ENCODE results near the gene NTN1. TPM values are rescaled to one million over a fixed set of nuclear protein-coding genes. Genes with fewer than 3 reads are reported as not detected.

NTN1 gene
- total RNA-seq, 2 experiments from 2014 or later = 1.2 to 1.3 TPM

DNA sequence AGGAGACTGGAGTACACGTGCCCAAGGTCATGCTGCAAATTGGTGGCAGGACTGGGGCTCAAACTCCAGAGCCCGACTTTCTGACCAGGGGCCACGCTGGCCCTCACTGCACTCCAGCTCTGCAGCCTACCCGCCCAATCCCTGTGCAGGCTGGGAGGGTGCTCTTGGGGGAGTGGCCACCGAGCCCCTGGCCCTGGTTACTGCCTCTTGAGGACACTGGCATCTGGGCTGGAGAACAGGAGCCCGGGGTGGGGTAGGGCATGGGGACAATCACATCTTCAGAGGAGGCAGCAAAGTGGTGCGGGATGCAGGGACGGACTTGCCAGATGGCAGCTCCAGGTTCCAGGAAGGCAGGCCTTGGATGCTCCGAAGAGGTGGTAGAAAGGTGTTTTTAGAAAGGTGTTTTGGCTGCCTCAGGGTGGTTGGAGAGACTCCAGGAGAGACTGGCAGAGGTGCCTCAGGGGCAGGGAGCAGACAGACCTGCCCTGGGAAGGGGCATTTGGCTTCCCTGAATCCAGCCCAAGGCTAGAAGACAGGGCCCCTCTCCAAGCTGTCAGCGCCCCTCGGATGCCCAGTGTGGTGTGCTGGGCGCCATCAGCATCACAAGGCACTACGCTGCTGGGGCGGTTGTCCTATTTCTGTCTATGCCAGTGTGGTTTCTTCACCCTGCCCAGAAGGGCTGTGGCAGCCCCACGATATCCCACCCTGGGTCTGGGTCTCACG lies 220.6 kb downstream of the NTN1 start:
- POLR2A ChIA-PET = interaction anchor here (1.0 to 2.5 kb wide), 2 partner anchors 10 to 47 kb away, joined by 6 to 9 read pairs; no protein-coding TSS in a partner anchor
- peaks cover 9% of the 10 kb centered on the region for H3K4me1 Mint-ChIP-seq (ENCODE audit: low read depth)
- DNase-seq (no peak), ATAC-seq (no peak)
- TF ChIP-seq, protein P1, sequence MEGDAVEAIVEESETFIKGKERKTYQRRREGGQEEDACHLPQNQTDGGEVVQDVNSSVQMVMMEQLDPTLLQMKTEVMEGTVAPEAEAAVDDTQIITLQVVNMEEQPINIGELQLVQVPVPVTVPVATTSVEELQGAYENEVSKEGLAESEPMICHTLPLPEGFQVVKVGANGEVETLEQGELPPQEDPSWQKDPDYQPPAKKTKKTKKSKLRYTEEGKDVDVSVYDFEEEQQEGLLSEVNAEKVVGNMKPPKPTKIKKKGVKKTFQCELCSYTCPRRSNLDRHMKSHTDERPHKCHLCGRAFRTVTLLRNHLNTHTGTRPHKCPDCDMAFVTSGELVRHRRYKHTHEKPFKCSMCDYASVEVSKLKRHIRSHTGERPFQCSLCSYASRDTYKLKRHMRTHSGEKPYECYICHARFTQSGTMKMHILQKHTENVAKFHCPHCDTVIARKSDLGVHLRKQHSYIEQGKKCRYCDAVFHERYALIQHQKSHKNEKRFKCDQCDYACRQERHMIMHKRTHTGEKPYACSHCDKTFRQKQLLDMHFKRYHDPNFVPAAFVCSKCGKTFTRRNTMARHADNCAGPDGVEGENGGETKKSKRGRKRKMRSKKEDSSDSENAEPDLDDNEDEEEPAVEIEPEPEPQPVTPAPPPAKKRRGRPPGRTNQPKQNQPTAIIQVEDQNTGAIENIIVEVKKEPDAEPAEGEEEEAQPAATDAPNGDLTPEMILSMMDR (IDR thresholded peaks at IDR 0.05) = no peak
- H3K9me3 Mint-ChIP-seq = no peaks in the 10 kb centered on the region
- H3K27ac Mint-ChIP-seq = no peak overlapping the region
- intact Hi-C loops (cut with micrococcal nuclease) = no loop called here
- CTCF ChIA-PET = no interaction called here
- no peak overlapping the region for H3K4me3 Mint-ChIP-seq
- H3K36me3 Mint-ChIP-seq (ENCODE audit: low read depth) = no peaks in the 10 kb centered on the region
- H3K27me3 Mint-ChIP-seq = peaks cover 1% of the 10 kb centered on the region

DNA sequence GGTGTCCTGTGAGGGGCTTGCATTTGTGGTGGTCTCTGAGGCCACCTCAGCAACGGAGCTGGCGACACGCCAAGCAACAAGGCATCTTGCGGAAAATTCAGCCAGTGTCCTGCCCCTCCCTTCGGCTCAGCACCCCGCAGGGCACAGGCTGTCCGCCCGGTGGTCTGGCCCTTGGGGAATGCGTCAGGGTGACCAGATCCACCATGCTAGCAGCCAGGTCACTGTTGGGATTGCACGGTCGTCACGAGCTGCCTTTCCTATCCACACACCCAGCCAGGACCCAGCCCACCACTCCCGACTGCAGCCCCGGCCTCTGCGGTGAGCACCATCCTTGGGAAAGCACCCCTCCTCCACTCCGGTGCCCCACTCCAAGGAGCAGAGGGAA lies 221.2 kb downstream of the NTN1 start:
- CTCF ChIA-PET = interaction anchor here (0.9 kb wide), 1 partner anchor 41 kb away, joined by 3 read pairs; no protein-coding TSS in a partner anchor
- ATAC-seq = no peak
- TF ChIP-seq, protein P1 (IDR thresholded peaks at IDR 0.05) = no peak

DNA sequence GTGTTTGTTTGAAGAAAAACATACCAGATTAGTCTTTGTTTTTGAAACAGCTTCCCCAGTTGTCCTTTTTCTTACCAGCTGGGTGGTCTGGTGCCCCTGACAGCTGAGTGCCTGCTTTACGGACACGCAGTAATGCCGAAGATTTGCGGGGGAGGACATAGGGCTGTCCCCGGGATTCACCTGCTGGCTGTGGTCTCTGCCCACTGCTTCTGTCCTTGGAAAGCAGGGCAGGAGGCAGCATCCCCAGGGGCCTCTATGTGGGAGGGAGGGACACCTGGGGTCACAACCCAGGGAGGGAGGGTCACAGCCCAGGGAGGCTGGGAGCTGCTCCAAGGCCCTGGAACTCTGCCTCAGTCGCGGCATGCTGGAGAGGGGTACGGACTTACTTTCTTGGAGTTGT lies 221.7 kb downstream of the NTN1 start:
- Mint-ChIP-seq H3K9me3 (no peaks in the 10 kb centered on the region), H3K4me1 (ENCODE audit: low read depth) (peaks cover 9% of the 10 kb centered on the region), H3K27me3 (peaks cover under 1% of the 10 kb centered on the region), H3K36me3 (ENCODE audit: low read depth) (no peaks in the 10 kb centered on the region), H3K27ac (no peak overlapping the region), H3K4me3 (no peak overlapping the region)
- POLR2A ChIA-PET = no interaction called here
- TF ChIP-seq, protein P1 (IDR thresholded peaks at IDR 0.05) = no peak
- CTCF ChIA-PET = interaction anchor here (0.9 kb wide), 1 partner anchor 41 kb away, joined by 3 read pairs; no protein-coding TSS in a partner anchor
- ATAC-seq (no peak), DNase-seq (no peak)
- intact Hi-C loops (cut with micrococcal nuclease) = no loop called here

More for the DNA sequence above, 221.2 kb downstream of the NTN1 start:
- no peak overlapping the region for H3K27ac Mint-ChIP-seq
- H3K4me3 Mint-ChIP-seq = no peak overlapping the region
- DNase-seq = no peak
- H3K36me3 Mint-ChIP-seq (ENCODE audit: low read depth) = no peaks in the 10 kb centered on the region
- H3K4me1 Mint-ChIP-seq (ENCODE audit: low read depth) = peaks cover 9% of the 10 kb centered on the region
- POLR2A ChIA-PET = interaction anchor here (2.5 kb wide), 1 partner anchor 9 kb away, joined by 9 read pairs; no protein-coding TSS in a partner anchor
- intact Hi-C loops (cut with micrococcal nuclease) = no loop called here
- H3K9me3 Mint-ChIP-seq = no peaks in the 10 kb centered on the region
- peaks cover 1% of the 10 kb centered on the region for H3K27me3 Mint-ChIP-seq

DNA sequence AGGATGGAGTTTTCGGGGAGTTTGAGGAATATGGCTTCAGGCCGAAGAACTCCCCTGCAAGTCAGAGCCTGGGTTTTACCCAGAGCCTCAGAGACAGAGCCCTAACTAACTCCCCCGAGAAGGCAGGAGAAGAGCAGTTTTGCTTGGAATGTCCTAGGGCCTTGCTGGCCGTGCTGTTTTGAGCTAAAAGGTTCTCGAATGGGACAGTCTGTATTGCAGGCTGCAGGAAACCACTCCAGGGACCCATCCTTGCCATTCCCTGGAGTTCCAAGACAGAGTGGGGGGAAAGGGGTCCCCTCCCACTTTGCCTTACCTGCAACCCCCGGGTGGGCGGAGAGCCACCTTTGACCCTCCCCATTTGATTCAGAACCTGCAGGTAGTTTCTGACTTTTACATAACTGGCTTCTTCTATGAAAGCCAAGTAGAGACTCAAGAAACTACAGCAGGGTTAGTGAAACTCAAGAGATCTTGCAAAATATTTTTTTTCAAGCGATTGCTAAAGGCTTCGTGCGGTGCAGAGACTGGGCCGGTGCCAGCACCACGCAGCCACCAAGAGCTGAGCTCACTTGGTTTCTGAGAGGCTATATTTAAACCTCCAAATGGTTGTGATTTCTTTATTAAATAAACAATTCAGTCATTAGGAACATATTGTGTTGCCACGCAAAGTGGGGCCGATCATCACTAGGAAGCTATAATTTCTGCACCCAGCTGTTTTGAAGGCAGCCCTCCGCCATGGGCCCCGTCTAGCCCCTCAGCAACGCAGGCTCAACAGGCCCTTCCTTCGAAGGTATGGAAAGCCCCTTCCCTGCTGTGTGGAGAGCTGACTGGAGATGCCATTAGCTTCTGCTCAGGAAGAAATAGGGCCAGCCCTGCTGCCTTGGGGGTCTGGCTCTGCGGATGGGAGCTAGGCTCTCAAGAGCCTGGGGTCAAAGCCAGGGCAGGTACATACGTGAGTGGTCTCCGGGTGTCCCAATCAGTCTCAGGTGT lies 223.0 kb downstream of the NTN1 start:
- ChIA-PET POLR2A (no interaction called here), CTCF (no interaction called here)
- Mint-ChIP-seq H3K36me3 (ENCODE audit: low read depth) (no peaks in the 10 kb centered on the region), H3K27ac (no peak overlapping the region), H3K4me3 (no peak overlapping the region), H3K9me3 (no peaks in the 10 kb centered on the region), H3K4me1 (ENCODE audit: low read depth) (peaks cover 1% of the 10 kb centered on the region), H3K27me3 (no peaks in the 10 kb centered on the region)
- intact Hi-C loops (cut with micrococcal nuclease) = no loop called here
- DNase-seq (no peak), ATAC-seq (no peak)
- TF ChIP-seq, protein P1 (IDR thresholded peaks at IDR 0.05) = no peak

Measured in activated CD8-positive, alpha-beta T cell treated with anti-CD3 and anti-CD28 coated beads for 36 hours (primary cell).